Activated CD4-positive, alpha-beta T cell treated with anti-CD3 and anti-CD28 coated beads for 4 hours (primary cell): Measurements from ENCODE around the gene TLN1.
A peak's percentile ranks its signal among the peaks of the same experiment; 100 is the strongest.

ENCODE experiments used
- DNase-seq, 2 donors: peaks; one replicate each; pipeline ENCODE4 v3.0.0-alpha.2; 2020

TLN1 gene

DNA sequence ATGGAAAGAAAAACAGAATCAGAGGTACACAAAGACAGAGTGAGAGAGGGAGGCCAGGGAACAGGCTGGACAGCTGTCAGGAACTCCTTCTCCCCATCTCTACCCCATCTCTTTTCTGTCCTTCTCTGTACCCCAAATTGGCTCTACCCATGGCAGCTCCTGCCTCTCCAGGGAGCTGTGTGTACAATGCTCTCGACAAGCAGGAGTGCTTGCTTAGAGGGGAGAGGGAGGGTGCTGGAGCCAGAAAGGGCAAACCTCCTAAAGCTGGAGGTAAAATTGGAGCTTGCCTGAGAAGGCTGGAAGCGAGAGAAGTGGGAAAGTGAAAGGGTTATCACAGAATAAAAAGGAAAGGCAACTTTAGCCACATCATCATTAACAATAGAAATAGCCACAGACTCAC is 48.7 kb downstream of the TLN1 start:
- DNase-seq: no peak

DNA sequence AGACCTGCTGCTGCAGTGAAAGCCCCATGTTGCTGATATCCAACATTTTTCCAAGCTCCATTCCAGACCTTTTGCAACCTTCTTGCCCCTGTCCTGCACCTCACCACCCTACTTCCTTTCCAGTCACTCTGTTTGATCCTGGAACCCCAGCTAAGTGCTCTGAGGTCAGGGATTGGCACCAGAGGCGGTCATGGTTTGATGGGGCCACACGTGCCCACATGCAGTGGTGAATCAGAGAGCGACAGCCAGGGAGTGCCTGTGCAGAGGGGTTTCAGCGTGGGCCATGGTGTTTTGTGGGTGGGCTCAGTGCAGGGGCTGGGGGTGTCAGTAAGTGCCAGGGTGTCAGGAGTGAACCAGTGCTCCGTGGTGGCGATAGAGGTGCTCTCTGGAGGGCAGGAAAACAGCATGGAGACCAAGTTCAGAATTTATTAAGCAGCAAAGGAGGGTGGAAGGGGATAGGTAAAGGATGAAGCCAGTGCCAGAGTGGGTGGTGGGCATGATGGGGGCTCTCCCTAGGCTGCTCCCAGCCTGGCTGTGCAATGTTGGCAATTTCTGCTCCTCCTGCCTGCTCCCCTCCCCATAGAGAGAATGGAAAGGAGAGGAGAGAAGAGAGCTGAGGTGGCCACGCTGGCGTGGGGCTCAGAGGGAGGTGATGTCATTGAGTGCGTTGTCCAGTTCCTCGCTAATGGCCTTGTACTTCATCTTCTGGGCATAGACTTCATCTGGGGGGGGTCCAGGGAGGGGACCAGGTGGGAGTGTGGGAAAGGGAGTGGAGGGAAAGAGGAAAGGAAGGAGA is 49.3 kb downstream of the TLN1 start:
- DNase-seq: no peak

DNA sequence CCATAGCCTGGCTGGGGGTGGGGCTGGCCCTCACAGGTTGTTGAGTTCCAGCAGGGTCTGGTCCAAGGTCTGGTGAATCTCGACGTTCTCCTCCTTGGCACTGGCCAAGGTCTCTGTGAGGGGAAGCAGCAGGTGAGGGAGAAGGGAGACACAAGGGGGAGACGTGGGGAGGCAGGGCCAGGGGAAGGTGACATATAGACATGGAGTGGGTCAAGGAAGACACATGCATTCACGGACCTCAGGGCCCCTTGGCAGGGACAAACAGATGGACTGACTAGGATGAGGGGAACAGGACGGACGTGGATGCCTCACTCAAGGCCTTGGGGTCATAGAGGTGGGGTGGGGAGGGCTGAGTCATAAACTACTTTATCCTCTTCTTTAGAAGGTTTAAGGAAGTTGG is 49.9 kb downstream of the TLN1 start:
- DNase-seq: no peak

DNA sequence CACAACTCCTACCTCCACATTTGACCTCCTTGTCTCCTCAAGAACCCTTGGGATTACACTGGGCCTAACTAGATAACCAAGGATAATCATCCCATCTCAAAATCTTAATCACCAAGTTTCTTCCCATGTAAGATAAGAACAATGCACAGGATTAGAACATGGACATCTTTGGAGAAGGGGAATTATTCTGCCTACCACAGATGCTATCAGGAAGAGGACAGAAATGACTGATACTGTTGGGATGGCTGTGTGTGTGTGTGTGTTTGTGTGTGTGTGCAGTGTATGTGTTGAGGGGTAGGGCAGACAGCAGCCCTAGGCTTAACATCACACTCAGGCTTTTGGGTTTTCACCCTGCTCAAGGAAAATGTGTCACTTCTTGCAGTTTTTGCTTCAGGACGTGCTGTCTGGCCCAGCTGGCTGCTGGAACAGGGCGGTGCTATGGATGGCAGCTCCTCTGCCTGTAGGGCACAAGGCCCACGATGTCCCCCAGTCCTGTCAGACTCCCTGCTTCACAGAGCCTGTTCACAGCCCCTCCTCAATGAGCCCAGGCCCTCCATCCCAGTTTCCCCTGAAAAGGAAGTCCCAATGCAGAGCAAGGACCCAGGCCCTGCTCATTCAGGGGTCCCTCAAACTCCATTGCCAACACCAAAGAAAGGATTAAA is 50.5 kb downstream of the TLN1 start:
- no peak for DNase-seq

DNA sequence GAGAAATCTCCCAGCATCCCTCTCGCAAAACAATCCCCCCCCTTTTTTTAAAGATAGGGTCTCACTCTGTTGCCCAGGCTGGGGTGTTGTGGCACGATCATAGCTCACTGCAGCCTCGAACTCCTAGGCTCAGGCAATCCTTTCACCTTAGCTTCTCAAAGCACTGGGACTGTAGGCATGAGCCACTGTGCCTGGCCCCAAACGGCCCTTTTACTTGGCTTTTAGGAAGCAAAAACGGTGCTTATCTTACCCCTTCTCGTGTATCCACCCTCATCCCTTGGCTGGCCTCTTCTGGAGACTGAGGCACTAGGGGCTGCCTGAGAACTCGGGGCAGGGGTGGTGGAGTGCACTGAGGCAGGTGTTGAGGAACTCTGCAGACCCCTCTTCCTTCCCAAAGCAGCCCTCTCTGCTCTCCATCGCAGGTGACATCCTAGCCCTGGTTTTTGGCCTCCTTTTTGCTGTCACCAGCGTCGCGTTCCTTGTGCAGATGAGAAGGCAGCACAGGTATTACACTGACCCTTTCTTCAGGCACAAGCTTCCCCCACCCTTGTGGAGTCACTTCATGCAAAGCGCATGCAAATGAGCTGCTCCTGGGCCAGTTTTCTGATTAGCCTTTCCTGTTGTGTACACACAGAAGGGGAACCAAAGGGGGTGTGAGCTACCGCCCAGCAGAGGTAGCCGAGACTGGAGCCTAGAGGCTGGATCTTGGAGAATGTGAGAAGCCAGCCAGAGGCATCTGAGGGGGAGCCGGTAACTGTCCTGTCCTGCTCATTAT is 51.5 kb downstream of the TLN1 start:
- no peak for DNase-seq

DNA sequence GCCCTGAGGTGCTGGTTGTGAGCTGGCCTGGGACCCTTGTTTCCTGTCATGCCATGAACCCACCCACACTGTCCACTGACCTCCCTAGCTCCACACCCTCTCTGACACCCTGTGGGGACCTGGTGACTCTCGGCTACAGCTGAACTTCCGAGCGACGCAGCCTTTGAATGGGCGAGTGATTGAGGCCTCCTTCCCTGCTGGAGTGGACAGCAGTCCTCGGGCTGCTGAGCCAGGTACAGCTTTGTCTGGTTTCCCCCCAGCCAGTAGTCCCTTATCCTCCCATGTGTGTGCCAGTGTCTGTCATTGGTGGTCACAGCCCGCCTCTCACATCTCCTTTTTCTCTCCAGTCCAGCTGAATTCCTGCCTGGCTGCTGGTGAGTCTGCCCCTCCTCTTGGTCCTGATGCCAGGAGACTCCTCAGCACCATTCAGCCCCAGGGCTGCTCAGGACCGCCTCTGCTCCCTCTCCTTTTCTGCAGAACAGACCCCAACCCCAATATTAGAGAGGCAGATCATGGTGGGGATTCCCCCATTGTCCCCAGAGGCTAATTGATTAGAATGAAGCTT is 52.1 kb downstream of the TLN1 start:
- DNase-seq: no peak

DNA sequence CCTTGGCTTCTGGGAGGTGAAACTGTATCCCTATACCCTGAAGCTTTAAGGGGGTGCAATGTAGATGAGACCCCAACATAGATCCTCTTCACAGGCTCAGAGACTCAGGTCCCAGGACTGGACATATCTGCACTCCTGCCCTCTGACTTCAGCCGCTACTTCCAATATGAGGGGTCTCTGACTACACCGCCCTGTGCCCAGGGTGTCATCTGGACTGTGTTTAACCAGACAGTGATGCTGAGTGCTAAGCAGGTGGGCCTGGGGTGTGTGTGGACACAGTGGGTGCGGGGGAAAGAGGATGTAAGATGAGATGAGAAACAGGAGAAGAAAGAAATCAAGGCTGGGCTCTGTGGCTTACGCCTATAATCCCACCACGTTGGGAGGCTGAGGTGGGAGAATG is 52.9 kb downstream of the TLN1 start:
- DNase-seq: no peak

DNA sequence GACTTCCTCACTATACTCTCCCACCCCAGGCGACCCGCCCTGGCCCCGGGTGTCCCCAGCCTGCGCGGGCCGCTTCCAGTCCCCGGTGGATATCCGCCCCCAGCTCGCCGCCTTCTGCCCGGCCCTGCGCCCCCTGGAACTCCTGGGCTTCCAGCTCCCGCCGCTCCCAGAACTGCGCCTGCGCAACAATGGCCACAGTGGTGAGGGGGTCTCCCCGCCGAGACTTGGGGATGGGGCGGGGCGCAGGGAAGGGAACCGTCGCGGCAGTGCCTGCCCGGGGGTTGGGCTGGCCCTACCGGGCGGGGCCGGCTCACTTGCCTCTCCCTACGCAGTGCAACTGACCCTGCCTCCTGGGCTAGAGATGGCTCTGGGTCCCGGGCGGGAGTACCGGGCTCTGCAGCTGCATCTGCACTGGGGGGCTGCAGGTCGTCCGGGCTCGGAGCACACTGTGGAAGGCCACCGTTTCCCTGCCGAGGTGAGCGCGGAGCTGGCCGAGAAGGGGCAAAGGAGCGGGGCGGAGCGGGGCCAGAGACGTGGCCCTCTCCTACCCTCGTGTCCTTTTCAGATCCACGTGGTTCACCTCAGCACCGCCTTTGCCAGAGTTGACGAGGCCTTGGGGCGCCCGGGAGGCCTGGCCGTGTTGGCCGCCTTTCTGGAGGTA is 56.1 kb downstream of the TLN1 start:
- no peak for DNase-seq

DNA sequence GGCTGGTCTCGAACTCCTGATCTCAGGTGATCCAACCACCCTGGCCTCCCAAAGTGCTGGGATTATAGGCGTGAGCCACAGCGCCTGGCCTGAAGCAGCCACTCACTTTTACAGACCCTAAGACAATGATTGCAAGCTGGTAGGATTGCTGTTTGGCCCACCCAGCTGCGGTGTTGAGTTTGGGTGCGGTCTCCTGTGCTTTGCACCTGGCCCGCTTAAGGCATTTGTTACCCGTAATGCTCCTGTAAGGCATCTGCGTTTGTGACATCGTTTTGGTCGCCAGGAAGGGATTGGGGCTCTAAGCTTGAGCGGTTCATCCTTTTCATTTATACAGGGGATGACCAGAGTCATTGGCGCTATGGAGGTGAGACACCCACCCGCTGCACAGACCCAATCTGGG is 56.8 kb downstream of the TLN1 start:
- no peak for DNase-seq

DNA sequence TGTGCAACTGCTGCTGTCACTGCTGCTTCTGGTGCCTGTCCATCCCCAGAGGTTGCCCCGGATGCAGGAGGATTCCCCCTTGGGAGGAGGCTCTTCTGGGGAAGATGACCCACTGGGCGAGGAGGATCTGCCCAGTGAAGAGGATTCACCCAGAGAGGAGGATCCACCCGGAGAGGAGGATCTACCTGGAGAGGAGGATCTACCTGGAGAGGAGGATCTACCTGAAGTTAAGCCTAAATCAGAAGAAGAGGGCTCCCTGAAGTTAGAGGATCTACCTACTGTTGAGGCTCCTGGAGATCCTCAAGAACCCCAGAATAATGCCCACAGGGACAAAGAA is 58.0 kb downstream of the TLN1 start:
- no peak for DNase-seq

DNA sequence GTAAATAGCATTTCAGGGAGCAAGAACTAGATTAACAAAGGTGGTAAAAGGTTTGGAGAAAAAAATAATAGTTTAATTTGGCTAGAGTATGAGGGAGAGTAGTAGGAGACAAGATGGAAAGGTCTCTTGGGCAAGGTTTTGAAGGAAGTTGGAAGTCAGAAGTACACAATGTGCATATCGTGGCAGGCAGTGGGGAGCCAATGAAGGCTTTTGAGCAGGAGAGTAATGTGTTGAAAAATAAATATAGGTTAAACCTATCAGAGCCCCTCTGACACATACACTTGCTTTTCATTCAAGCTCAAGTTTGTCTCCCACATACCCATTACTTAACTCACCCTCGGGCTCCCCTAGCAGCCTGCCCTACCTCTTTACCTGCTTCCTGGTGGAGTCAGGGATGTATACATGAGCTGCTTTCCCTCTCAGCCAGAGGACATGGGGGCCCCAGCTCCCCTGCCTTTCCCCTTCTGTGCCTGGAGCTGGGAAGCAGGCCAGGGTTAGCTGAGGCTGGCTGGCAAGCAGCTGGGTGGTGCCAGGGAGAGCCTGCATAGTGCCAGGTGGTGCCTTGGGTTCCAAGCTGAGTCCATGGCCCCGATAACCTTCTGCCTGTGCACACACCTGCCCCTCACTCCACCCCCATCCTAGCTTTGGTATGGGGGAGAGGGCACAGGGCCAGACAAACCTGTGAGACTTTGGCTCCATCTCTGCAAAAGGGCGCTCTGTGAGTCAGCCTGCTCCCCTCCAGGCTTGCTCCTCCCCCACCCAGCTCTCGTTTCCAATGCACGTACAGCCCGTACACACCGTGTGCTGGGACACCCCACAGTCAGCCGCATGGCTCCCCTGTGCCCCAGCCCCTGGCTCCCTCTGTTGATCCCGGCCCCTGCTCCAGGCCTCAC is 58.6 kb downstream of the TLN1 start, which contains the start of gene CA9:
TSS of gene CA9 (plus strand) at position 797 of the 893 bp plus-strand sequence. CDS start at position 829, 32 bp downstream.
- DNase-seq: no peak

DNA sequence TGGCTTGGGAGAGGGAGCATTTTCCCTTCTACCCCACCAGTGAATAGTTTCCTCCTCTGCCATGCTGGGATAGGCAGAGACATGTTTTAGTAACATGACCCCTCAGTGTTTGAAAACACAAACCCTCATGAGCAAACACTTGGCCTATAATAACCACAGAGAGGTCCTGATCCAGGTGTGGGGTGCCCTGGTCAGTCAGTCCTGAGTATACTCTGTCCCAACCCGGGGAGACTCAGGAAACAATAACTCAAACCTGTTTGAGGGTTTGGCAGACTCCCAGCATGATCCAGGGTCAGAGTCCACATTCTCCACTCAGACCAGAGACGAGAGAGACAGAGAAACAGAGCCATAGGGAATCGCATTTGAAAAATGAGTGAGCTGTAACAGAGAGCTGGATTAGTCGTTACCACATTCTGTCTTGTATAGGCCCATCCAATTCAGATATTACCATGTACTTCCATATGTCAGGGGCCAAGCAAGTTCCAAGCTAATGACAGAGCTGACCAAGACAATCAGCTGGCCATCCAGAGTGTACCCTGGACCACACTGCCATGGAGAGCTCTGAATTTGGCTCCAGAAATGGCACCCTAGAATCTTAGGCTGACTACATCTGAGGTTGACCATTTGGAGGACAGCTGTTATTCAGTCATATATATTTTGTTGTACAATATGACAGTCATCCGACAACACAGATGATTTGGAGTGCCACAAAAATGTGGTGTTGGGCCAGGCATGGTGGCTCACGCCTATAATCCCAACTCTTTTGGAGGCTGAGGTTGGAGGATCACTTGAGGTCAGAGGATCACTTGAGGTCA is 62.5 kb downstream of the TLN1 start:
- no peak for DNase-seq

DNA sequence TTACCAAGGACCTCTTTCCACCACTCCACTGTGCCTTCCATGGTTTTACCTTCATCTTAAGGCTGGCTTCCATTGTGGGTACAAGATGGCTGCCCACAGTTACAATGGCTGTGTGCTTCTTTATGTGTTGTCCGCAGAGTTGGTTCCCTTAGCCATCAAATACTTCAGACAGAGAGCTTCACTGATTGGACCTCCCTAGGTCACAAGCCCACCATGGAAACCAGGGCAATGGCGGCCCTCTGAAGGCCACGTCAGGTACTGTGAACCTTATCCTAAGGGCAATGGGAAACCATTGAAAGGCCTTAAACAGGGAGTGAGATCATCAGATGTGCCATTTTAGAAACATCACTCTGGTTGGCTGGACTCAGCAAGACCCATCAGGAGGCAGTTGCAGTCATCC is 64.1 kb downstream of the TLN1 start:
- no peak for DNase-seq

DNA sequence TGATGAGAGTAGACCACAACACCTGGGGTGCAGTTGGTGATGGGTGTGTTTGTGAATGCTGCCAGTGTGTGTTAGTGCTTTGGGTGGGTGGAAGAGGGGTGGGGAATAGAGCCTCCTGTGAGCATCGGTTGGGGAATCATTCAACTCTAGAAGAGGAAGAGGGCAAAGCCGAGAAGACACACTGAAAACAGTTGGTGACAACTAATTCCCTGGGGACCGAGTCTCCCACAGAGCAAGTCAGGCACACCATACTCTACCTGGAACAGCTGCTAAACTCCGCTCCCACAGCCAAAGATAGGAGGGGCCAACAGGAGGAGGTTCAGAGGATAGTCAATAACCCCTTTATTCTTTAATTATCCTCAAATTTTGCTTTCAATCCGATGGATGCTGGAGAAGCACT is 65.4 kb downstream of the TLN1 start:
- DNase-seq: no peak

DNA sequence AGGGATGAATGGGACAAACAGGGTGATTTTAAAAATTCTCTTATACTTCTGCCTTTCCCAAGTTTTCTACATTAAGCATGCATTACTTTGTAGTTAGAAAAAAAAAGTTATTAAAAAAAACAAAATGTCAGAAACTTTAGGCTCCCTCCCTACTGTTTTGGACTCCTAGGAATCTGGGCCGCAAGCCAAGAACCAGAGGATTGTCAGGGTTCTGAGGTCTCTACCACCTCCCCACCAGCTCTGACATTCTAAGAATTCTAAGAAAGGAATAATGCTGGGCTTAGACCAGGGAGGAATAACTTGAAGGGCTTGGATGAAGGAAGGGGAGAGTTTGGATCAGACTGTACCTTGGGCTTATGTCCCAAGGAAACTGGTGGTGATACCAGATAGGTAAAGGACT is 66.0 kb downstream of the TLN1 start:
- DNase-seq: no peak

DNA sequence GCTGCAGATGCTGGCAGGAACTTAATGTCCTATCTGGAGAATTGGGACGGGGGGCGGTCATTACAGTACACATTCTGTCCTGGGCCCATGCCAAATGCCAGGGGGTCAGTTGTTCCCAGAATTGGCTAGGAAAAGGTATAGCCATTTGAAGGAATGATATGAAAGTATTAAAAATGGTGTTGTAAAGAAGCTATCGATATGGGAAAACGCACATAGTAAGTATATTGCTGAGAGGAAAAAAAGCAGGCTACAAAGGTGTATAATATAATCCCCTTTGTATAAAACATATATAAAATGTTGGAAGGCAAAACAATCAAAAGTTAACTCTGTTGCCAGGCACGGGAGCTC is 66.5 kb downstream of the TLN1 start:
- no peak for DNase-seq

DNA sequence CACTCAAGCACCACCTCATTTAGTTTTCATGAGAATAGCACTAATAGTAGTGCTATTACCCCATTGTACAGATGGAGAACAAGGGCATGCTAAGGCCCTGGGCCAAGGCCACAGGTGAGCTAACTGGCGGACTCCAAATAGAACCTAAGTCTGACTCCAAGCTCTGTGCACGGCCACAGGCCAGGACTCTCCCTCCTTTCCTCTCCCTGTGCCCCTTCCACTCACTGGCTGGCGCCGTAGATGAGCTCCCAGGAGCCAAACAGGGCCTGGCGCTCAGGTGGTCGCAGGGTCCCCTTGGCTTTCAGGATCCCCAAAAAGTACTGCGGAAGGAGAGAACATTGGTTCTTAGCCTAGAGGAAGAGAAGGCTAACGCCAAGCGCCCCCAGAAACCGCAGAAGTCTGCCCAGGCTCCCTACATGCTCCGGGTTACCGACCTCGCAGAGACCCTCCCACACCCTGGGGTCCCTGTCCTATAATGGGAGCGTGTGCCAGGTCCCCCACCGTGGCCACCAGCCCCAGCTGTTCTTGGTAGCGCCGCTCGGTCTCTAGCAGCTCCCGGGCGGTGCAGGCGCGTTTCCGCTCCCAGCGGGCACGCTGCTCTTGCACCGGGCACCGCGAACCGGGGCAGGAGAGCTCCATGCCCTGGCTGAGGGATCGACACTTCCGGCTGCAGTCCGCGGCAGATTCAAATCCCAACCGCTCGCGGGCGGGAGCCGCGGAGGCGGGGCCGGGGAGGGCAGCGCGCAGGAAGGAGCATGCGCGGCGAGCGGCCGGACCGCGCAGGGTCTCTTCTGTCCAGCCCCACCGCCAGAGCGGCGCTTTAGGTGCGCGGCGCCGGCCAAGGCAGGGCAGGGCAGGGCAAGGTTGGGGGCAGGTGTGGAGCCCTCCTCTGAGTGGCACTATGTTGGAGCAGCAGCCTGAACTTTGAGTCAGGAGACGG is 67.2 kb downstream of the TLN1 start, which contains the start of gene ARHGEF39:
TSS of gene ARHGEF39 (minus strand) at position 665 of the 940 bp plus-strand sequence. CDS start at position 639, 26 bp downstream.
- peak; percentile 39 to 57 for DNase-seq

DNA sequence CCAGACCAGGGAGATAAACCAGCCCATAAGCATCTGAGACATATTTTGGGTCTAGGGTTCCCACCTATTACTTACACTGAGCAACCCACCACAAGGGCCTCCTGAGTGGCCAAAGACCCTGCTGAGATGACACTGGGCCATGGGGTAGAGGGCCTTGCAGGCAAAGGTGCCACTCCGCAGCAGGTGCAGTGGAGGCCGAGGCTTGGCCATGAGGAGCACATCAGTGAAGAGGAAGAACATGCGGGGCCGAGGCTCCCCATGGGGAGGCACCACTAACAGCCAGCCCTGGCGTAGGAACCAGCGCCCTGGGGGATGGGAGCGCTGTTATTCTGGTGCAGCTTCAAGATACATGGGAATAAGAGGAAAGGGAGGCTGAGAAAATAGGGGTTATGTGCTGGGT is 69.6 kb downstream of the TLN1 start:
- DNase-seq: no peak

DNA sequence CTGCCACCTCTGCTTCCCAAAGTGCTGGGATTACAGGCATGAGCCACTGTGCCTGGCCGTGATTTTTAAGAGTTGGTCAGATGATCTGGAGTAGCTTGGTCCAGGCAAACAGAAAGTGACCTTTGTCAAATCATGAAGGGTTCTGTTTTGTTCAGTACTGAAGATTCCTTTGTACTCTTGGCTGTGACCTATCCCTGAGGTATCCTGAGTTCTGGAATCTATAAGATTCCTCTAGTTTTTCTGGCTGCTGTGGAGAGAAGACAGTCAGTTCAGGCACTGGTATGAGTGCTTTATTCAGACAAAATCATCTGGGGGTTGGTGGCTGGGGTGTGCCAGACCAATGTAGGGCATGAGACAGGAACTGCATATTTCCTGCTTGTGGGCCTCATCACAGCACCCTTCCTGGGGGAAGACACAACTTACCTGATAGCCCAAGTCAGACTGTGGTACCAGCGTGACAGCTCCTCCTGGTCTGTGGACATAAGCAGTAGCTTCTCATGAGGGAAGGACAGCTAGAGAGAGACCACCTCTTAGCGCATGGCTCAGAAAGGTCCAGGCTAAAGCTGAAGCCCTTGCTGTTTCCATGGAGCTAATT is 70.1 kb downstream of the TLN1 start:
- DNase-seq: peak in 1 of 2 donors; percentile 30
